ENCODE results near the gene TIMP2. TPM values are rescaled to one million over a fixed set of nuclear protein-coding genes. Genes with fewer than 3 reads are reported as not detected.

TIMP2 gene
- total RNA-seq, 2 donors from 2014 or later: 99.1 to 158 TPM

GRCh38 chr17:78825696-78826095, 99.5 kb downstream of the TIMP2 start:
- peak overlapping the region in 1 of 2 donors; percentile 17 for H3K27ac ChIP-seq
- no peaks in the 10 kb centered on the region for H3K27me3 ChIP-seq
- H3K4me1 ChIP-seq: no peaks in the 10 kb centered on the region
- H3K4me3 ChIP-seq: no peak overlapping the region
- DNase-seq (ENCODE audit: low spot score): no peak
- H3K36me3 ChIP-seq: peaks cover 99% of the 10 kb centered on the region
- no peak for TF ChIP-seq CTCF (IDR thresholded peaks at IDR 0.05)
- H3K9me3 ChIP-seq: no peaks in the 10 kb centered on the region

- Histone ChIP-seq H3K27ac (no peak overlapping the region), H3K9me3 (no peaks in the 10 kb centered on the region), H3K27me3 (no peaks in the 10 kb centered on the region), H3K36me3 (peaks cover 99% of the 10 kb centered on the region), H3K4me1 (no peaks in the 10 kb centered on the region), H3K4me3 (no peak overlapping the region)
- no peak for DNase-seq (ENCODE audit: low spot score)
- TF ChIP-seq CTCF (IDR thresholded peaks at IDR 0.05): no peak
These were observed 100.9 kb downstream of the TIMP2 start for GRCh38 chr17:78824240-78824639.

GRCh38 chr17:78823282-78824046, 101.7 kb downstream of the TIMP2 start:
- Histone ChIP-seq H3K27ac (no peak overlapping the region), H3K9me3 (no peaks in the 10 kb centered on the region), H3K4me3 (no peak overlapping the region), H3K36me3 (peaks cover 99% of the 10 kb centered on the region), H3K27me3 (no peaks in the 10 kb centered on the region), H3K4me1 (no peaks in the 10 kb centered on the region)
- no peak for TF ChIP-seq CTCF (IDR thresholded peaks at IDR 0.05)
- no peak for DNase-seq (ENCODE audit: low spot score)

- no peak for DNase-seq (ENCODE audit: low spot score)
- Histone ChIP-seq H3K36me3 (peaks cover 99% of the 10 kb centered on the region), H3K27me3 (no peaks in the 10 kb centered on the region), H3K9me3 (no peaks in the 10 kb centered on the region), H3K27ac (no peak overlapping the region), H3K4me3 (no peak overlapping the region), H3K4me1 (no peaks in the 10 kb centered on the region)
- no peak for TF ChIP-seq CTCF (IDR thresholded peaks at IDR 0.05)
These were observed 102.6 kb downstream of the TIMP2 start for GRCh38 chr17:78822552-78822951.

- no peak for DNase-seq (ENCODE audit: low spot score)
- no peaks in the 10 kb centered on the region for H3K9me3 ChIP-seq
- no peak for TF ChIP-seq CTCF (IDR thresholded peaks at IDR 0.05)
- H3K27me3 ChIP-seq: no peaks in the 10 kb centered on the region
- no peak overlapping the region for H3K27ac ChIP-seq
- no peaks in the 10 kb centered on the region for H3K4me1 ChIP-seq
- H3K36me3 ChIP-seq: peaks cover 99% of the 10 kb centered on the region
- no peak overlapping the region for H3K4me3 ChIP-seq
These were observed 103.2 kb downstream of the TIMP2 start for GRCh38 chr17:78821961-78822360.

GRCh38 chr17:78820841-78821240, 104.3 kb downstream of the TIMP2 start:
- Histone ChIP-seq H3K36me3 (peaks cover 99% of the 10 kb centered on the region), H3K4me1 (no peaks in the 10 kb centered on the region), H3K27me3 (no peaks in the 10 kb centered on the region), H3K27ac (no peak overlapping the region), H3K9me3 (no peaks in the 10 kb centered on the region), H3K4me3 (no peak overlapping the region)
- no peak for DNase-seq (ENCODE audit: low spot score)
- TF ChIP-seq CTCF (IDR thresholded peaks at IDR 0.05): no peak

Measured in right atrium auricular region (tissue), 2 donors.